ENCODE results near the gene MAPK10.

The MAPK10 gene

GRCh38 chr4:86015412-86016350 is 344.2 kb downstream of the MAPK10 start:
- Histone ChIP-seq H3K27ac (ENCODE audit: low read depth in 2 of 2, low read length in 2 of 2) (no peak overlapping the region), H3K9me3 (ENCODE audit: control insufficient read depth in 2 of 2, low read length in 2 of 2) (no peaks in the 10 kb centered on the region), H3K4me1 (ENCODE audit: control insufficient read depth in 2 of 2, insufficient read depth in 2 of 2, low read length in 2 of 2) (no peaks in the 10 kb centered on the region), H3K36me3 (ENCODE audit: control insufficient read depth in 2 of 2, insufficient read depth in 2 of 2, low read length in 2 of 2) (no peaks in the 10 kb centered on the region), H3K9ac (ENCODE audit: low read depth in 1 of 2, low read length in 2 of 2) (no peak overlapping the region), H3K27me3 (ENCODE audit: control insufficient read depth in 2 of 2, insufficient read depth in 2 of 2, low read length in 2 of 2) (no peaks in the 10 kb centered on the region), H3K4me3 (ENCODE audit: low read length in 2 of 2) (no peak overlapping the region)

- H3K27ac ChIP-seq (ENCODE audit: low read depth in 2 of 2, low read length in 2 of 2), result no peak overlapping the region
- no peaks in the 10 kb centered on the region for H3K27me3 ChIP-seq (ENCODE audit: control insufficient read depth in 2 of 2, insufficient read depth in 2 of 2, low read length in 2 of 2)
- H3K4me1 ChIP-seq (ENCODE audit: control insufficient read depth in 2 of 2, insufficient read depth in 2 of 2, low read length in 2 of 2), result no peaks in the 10 kb centered on the region
- H3K9me3 ChIP-seq (ENCODE audit: control insufficient read depth in 2 of 2, low read length in 2 of 2), result no peaks in the 10 kb centered on the region
- no peak overlapping the region for H3K4me3 ChIP-seq (ENCODE audit: low read length in 2 of 2)
- H3K9ac ChIP-seq (ENCODE audit: low read depth in 1 of 2, low read length in 2 of 2), result no peak overlapping the region
- no peaks in the 10 kb centered on the region for H3K36me3 ChIP-seq (ENCODE audit: control insufficient read depth in 2 of 2, insufficient read depth in 2 of 2, low read length in 2 of 2)
These were observed 345.3 kb downstream of the MAPK10 start for GRCh38 chr4:86014599-86014998.

- Histone ChIP-seq H3K9me3 (ENCODE audit: control insufficient read depth in 2 of 2, low read length in 2 of 2) (no peaks in the 10 kb centered on the region), H3K9ac (ENCODE audit: low read depth in 1 of 2, low read length in 2 of 2) (no peak overlapping the region), H3K27ac (ENCODE audit: low read depth in 2 of 2, low read length in 2 of 2) (no peak overlapping the region), H3K27me3 (ENCODE audit: control insufficient read depth in 2 of 2, insufficient read depth in 2 of 2, low read length in 2 of 2) (no peaks in the 10 kb centered on the region), H3K4me1 (ENCODE audit: control insufficient read depth in 2 of 2, insufficient read depth in 2 of 2, low read length in 2 of 2) (no peaks in the 10 kb centered on the region), H3K36me3 (ENCODE audit: control insufficient read depth in 2 of 2, insufficient read depth in 2 of 2, low read length in 2 of 2) (no peaks in the 10 kb centered on the region), H3K4me3 (ENCODE audit: low read length in 2 of 2) (no peak overlapping the region)
These were observed 346.2 kb downstream of the MAPK10 start for GRCh38 chr4:86013621-86014020.

GRCh38 chr4:86011117-86011516 is 348.7 kb downstream of the MAPK10 start:
- H3K9ac ChIP-seq (ENCODE audit: low read depth in 1 of 2, low read length in 2 of 2), result no peak overlapping the region
- H3K27ac ChIP-seq (ENCODE audit: low read depth in 2 of 2, low read length in 2 of 2), result no peak overlapping the region
- no peak overlapping the region for H3K4me3 ChIP-seq (ENCODE audit: low read length in 2 of 2)
- no peaks in the 10 kb centered on the region for H3K27me3 ChIP-seq (ENCODE audit: control insufficient read depth in 2 of 2, insufficient read depth in 2 of 2, low read length in 2 of 2)
- H3K9me3 ChIP-seq (ENCODE audit: control insufficient read depth in 2 of 2, low read length in 2 of 2), result no peaks in the 10 kb centered on the region
- H3K36me3 ChIP-seq (ENCODE audit: control insufficient read depth in 2 of 2, insufficient read depth in 2 of 2, low read length in 2 of 2), result no peaks in the 10 kb centered on the region
- H3K4me1 ChIP-seq (ENCODE audit: control insufficient read depth in 2 of 2, insufficient read depth in 2 of 2, low read length in 2 of 2), result no peaks in the 10 kb centered on the region

- no peak overlapping the region for H3K27ac ChIP-seq (ENCODE audit: low read depth in 2 of 2, low read length in 2 of 2)
- H3K4me1 ChIP-seq (ENCODE audit: control insufficient read depth in 2 of 2, insufficient read depth in 2 of 2, low read length in 2 of 2), result no peaks in the 10 kb centered on the region
- no peaks in the 10 kb centered on the region for H3K27me3 ChIP-seq (ENCODE audit: control insufficient read depth in 2 of 2, insufficient read depth in 2 of 2, low read length in 2 of 2)
- no peak overlapping the region for H3K4me3 ChIP-seq (ENCODE audit: low read length in 2 of 2)
- H3K9me3 ChIP-seq (ENCODE audit: control insufficient read depth in 2 of 2, low read length in 2 of 2), result no peaks in the 10 kb centered on the region
- no peak overlapping the region for H3K9ac ChIP-seq (ENCODE audit: low read depth in 1 of 2, low read length in 2 of 2)
- H3K36me3 ChIP-seq (ENCODE audit: control insufficient read depth in 2 of 2, insufficient read depth in 2 of 2, low read length in 2 of 2), result no peaks in the 10 kb centered on the region
These were observed 352.8 kb downstream of the MAPK10 start for GRCh38 chr4:86007042-86007441.

GRCh38 chr4:86006057-86006456 is 353.8 kb downstream of the MAPK10 start:
- no peaks in the 10 kb centered on the region for H3K36me3 ChIP-seq (ENCODE audit: control insufficient read depth in 2 of 2, insufficient read depth in 2 of 2, low read length in 2 of 2)
- no peak overlapping the region for H3K9ac ChIP-seq (ENCODE audit: low read depth in 1 of 2, low read length in 2 of 2)
- H3K9me3 ChIP-seq (ENCODE audit: control insufficient read depth in 2 of 2, low read length in 2 of 2), result no peaks in the 10 kb centered on the region
- no peaks in the 10 kb centered on the region for H3K4me1 ChIP-seq (ENCODE audit: control insufficient read depth in 2 of 2, insufficient read depth in 2 of 2, low read length in 2 of 2)
- H3K27me3 ChIP-seq (ENCODE audit: control insufficient read depth in 2 of 2, insufficient read depth in 2 of 2, low read length in 2 of 2), result no peaks in the 10 kb centered on the region
- H3K4me3 ChIP-seq (ENCODE audit: low read length in 2 of 2), result no peak overlapping the region
- no peak overlapping the region for H3K27ac ChIP-seq (ENCODE audit: low read depth in 2 of 2, low read length in 2 of 2)

GRCh38 chr4:86004030-86004429 is 355.8 kb downstream of the MAPK10 start:
- H3K4me1 ChIP-seq (ENCODE audit: control insufficient read depth in 2 of 2, insufficient read depth in 2 of 2, low read length in 2 of 2), result no peaks in the 10 kb centered on the region
- no peak overlapping the region for H3K4me3 ChIP-seq (ENCODE audit: low read length in 2 of 2)
- H3K27ac ChIP-seq (ENCODE audit: low read depth in 2 of 2, low read length in 2 of 2), result no peak overlapping the region
- no peak overlapping the region for H3K9ac ChIP-seq (ENCODE audit: low read depth in 1 of 2, low read length in 2 of 2)
- no peaks in the 10 kb centered on the region for H3K9me3 ChIP-seq (ENCODE audit: control insufficient read depth in 2 of 2, low read length in 2 of 2)
- no peaks in the 10 kb centered on the region for H3K27me3 ChIP-seq (ENCODE audit: control insufficient read depth in 2 of 2, insufficient read depth in 2 of 2, low read length in 2 of 2)
- no peaks in the 10 kb centered on the region for H3K36me3 ChIP-seq (ENCODE audit: control insufficient read depth in 2 of 2, insufficient read depth in 2 of 2, low read length in 2 of 2)

- Histone ChIP-seq H3K27me3 (ENCODE audit: control insufficient read depth in 2 of 2, insufficient read depth in 2 of 2, low read length in 2 of 2) (no peaks in the 10 kb centered on the region), H3K4me3 (ENCODE audit: low read length in 2 of 2) (no peak overlapping the region), H3K36me3 (ENCODE audit: control insufficient read depth in 2 of 2, insufficient read depth in 2 of 2, low read length in 2 of 2) (no peaks in the 10 kb centered on the region), H3K9me3 (ENCODE audit: control insufficient read depth in 2 of 2, low read length in 2 of 2) (no peaks in the 10 kb centered on the region), H3K9ac (ENCODE audit: low read depth in 1 of 2, low read length in 2 of 2) (no peak overlapping the region), H3K4me1 (ENCODE audit: control insufficient read depth in 2 of 2, insufficient read depth in 2 of 2, low read length in 2 of 2) (no peaks in the 10 kb centered on the region), H3K27ac (ENCODE audit: low read depth in 2 of 2, low read length in 2 of 2) (no peak overlapping the region)
These were observed 358.3 kb downstream of the MAPK10 start for GRCh38 chr4:86001591-86001990.

GRCh38 chr4:85995361-85995760 is 364.5 kb downstream of the MAPK10 start:
- no peaks in the 10 kb centered on the region for H3K4me1 ChIP-seq (ENCODE audit: control insufficient read depth in 2 of 2, insufficient read depth in 2 of 2, low read length in 2 of 2)
- peaks cover 0 to 7% of the 10 kb centered on the region in 2 donors for H3K36me3 ChIP-seq (ENCODE audit: control insufficient read depth in 2 of 2, insufficient read depth in 2 of 2, low read length in 2 of 2)
- H3K9me3 ChIP-seq (ENCODE audit: control insufficient read depth in 2 of 2, low read length in 2 of 2), result no peaks in the 10 kb centered on the region
- no peak overlapping the region for H3K4me3 ChIP-seq (ENCODE audit: low read length in 2 of 2)
- no peak overlapping the region for H3K9ac ChIP-seq (ENCODE audit: low read depth in 1 of 2, low read length in 2 of 2)
- H3K27ac ChIP-seq (ENCODE audit: low read depth in 2 of 2, low read length in 2 of 2), result no peak overlapping the region
- no peaks in the 10 kb centered on the region for H3K27me3 ChIP-seq (ENCODE audit: control insufficient read depth in 2 of 2, insufficient read depth in 2 of 2, low read length in 2 of 2)

- no peak overlapping the region for H3K27ac ChIP-seq (ENCODE audit: low read depth in 2 of 2, low read length in 2 of 2)
- no peaks in the 10 kb centered on the region for H3K4me1 ChIP-seq (ENCODE audit: control insufficient read depth in 2 of 2, insufficient read depth in 2 of 2, low read length in 2 of 2)
- peaks cover 0 to 7% of the 10 kb centered on the region in 2 donors for H3K36me3 ChIP-seq (ENCODE audit: control insufficient read depth in 2 of 2, insufficient read depth in 2 of 2, low read length in 2 of 2)
- no peak overlapping the region for H3K4me3 ChIP-seq (ENCODE audit: low read length in 2 of 2)
- no peaks in the 10 kb centered on the region for H3K27me3 ChIP-seq (ENCODE audit: control insufficient read depth in 2 of 2, insufficient read depth in 2 of 2, low read length in 2 of 2)
- H3K9ac ChIP-seq (ENCODE audit: low read depth in 1 of 2, low read length in 2 of 2), result no peak overlapping the region
- no peaks in the 10 kb centered on the region for H3K9me3 ChIP-seq (ENCODE audit: control insufficient read depth in 2 of 2, low read length in 2 of 2)
These were observed 365.3 kb downstream of the MAPK10 start for GRCh38 chr4:85994576-85994975.

Data from mucosa of rectum (tissue), 2 donors.